IMR-90 (cell line): ENCODE results near the gene ADPRM. TPM values are rescaled to one million over a fixed set of nuclear protein-coding genes. Genes with fewer than 3 reads are reported as not detected.

Experiments used
- ATAC-seq: fragments of 200-7000 bp; cut with Tn5 transposase; 2 replicates; pipeline ENCODE4 v1.9.1; 2020; ENCODE audit warnings: low read depth, mild to moderate bottlenecking, moderate library complexity
- BruUV-seq: library from RNA; stranded (reverse); fragments of 400-500 nt; replicated peaks from 2 replicates; lab custom pipeline; 2021; lab: Mats Ljungman, UMichigan
- CTCF ChIA-PET: fragments of 300-600 bp; formaldehyde crosslinking; extraction: SDS; loops from one replicate; lab custom pipeline; 2021; ENCODE audit warnings: antibody characterized with exemption; lab: Yijun Ruan, JAX
- POLR2A ChIA-PET: fragments of 300-600 bp; sonication (Branson Sonifier 250); formaldehyde crosslinking; loops from one replicate; lab custom pipeline; 2022; ENCODE audit warnings: antibody characterized with exemption; ENCODE audit not compliant: unreplicated experiment; lab: Charles Lee
- DNase-seq: peaks from one replicate; pipeline ENCODE4 v3.0.0; 2013
- H2AFZ ChIP-seq: replicated peaks from 2 replicates; pipeline ENCODE3; 2013; ENCODE audit warnings: low read length, mild to moderate bottlenecking; ENCODE audit not compliant: poor library complexity
- H2AK5ac ChIP-seq: 2 replicates; pipeline ENCODE4 v1.6.1; 2013; ENCODE audit warnings: low read depth, low read length, inconsistent platforms
- H2AK9ac ChIP-seq: replicated peaks from 2 replicates; pipeline ENCODE3; 2013; ENCODE audit warnings: mild to moderate bottlenecking, low read depth, low read length, moderate library complexity; ENCODE audit not compliant: poor library complexity
- H2BK120ac ChIP-seq: 2 replicates; pipeline ENCODE4 v1.6.1; 2013; ENCODE audit warnings: low read depth, low read length, inconsistent platforms
- H2BK15ac ChIP-seq: 3 replicates; pipeline ENCODE4 v1.6.1; 2013; ENCODE audit warnings: low read depth, low read length, inconsistent platforms
- H2BK20ac ChIP-seq: 2 replicates; pipeline ENCODE4 v1.6.1; 2013; ENCODE audit warnings: low read depth, mild to moderate bottlenecking, inconsistent platforms, low read length, moderate library complexity
- H2BK5ac ChIP-seq: 2 replicates; pipeline ENCODE4 v1.6.1; 2013; ENCODE audit warnings: mild to moderate bottlenecking, low read depth, low read length, inconsistent platforms; ENCODE audit not compliant: poor library complexity, severe bottlenecking
- H3K14ac ChIP-seq: replicated peaks from 2 replicates; pipeline ENCODE4 v1.6.1; 2013; ENCODE audit warnings: low read depth, low read length, inconsistent platforms
- H3K18ac ChIP-seq: 2 replicates; pipeline ENCODE4 v1.6.1; 2013; ENCODE audit warnings: low read depth, low read length, control low read depth
- H3K23ac ChIP-seq: 2 replicates; pipeline ENCODE4 v1.6.1; 2013; ENCODE audit warnings: low read depth, low read length, inconsistent platforms
- H3K27ac ChIP-seq: 2 replicates; pipeline ENCODE4 v1.5.1; 2013; ENCODE audit warnings: mild to moderate bottlenecking, control low read depth, low read length; ENCODE audit not compliant: insufficient read depth
- H3K27me3 ChIP-seq: 2 replicates; pipeline ENCODE4 v1.6.1; 2013; ENCODE audit warnings: low read length; ENCODE audit not compliant: control insufficient read depth, insufficient read depth
- H3K36me3 ChIP-seq: 2 replicates; pipeline ENCODE4 v1.6.1; 2013; ENCODE audit warnings: low read length, mixed read lengths; ENCODE audit not compliant: control insufficient read depth, insufficient read depth
- H3K4ac ChIP-seq: 2 replicates; pipeline ENCODE4 v1.6.1; 2013; ENCODE audit warnings: low read depth, low read length, inconsistent platforms
- H3K4me1 ChIP-seq: 2 replicates; pipeline ENCODE4 v1.6.1; 2013; ENCODE audit warnings: low read length, mixed read lengths; ENCODE audit not compliant: control insufficient read depth, insufficient read depth
- H3K4me2 ChIP-seq: 2 replicates; pipeline ENCODE4 v1.6.1; 2013; ENCODE audit warnings: low read depth, mild to moderate bottlenecking, control low read depth, low read length, moderate library complexity
- H3K4me3 ChIP-seq: 2 replicates; pipeline ENCODE4 v1.5.1; 2013; ENCODE audit warnings: low read depth, mild to moderate bottlenecking, control low read depth, low read length, moderate library complexity; ENCODE audit not compliant: insufficient read depth
- H3K56ac ChIP-seq: 2 replicates; pipeline ENCODE4 v1.6.1; 2013; ENCODE audit warnings: low read length, inconsistent platforms; ENCODE audit not compliant: insufficient read depth; ENCODE audit errors: extremely low read depth
- H3K79me1 ChIP-seq, 2 experiments: 2 replicates each; pipeline ENCODE4 v1.6.1; 2013; ENCODE audit warnings: low read length in 2 of 2, inconsistent platforms in 1 of 2, low read depth in 1 of 2
- H3K9ac ChIP-seq: 2 replicates; pipeline ENCODE4 v1.6.1; 2013; ENCODE audit warnings: low read depth, low read length, control low read depth
- H3K9me1 ChIP-seq: 2 replicates; pipeline ENCODE4 v1.6.1; 2013; ENCODE audit warnings: low read length, inconsistent platforms; ENCODE audit not compliant: insufficient read depth
- H3K9me3 ChIP-seq: 2 replicates; pipeline ENCODE4 v1.6.1; 2013; ENCODE audit warnings: low read length; ENCODE audit not compliant: control insufficient read depth, insufficient read depth
- H4K20me1 ChIP-seq: 2 replicates; pipeline ENCODE4 v1.6.1; 2013; ENCODE audit warnings: low read length, inconsistent platforms; ENCODE audit not compliant: insufficient read depth
- H4K5ac ChIP-seq: 2 replicates; pipeline ENCODE4 v1.6.1; 2013; ENCODE audit warnings: mild to moderate bottlenecking, low read depth, low read length, control low read depth
- H4K8ac ChIP-seq, 2 experiments: 2 replicates each; pipeline ENCODE4 v1.6.1; 2013; ENCODE audit warnings: low read depth in 2 of 2, low read length in 2 of 2, control low read depth in 1 of 2, inconsistent platforms in 1 of 2
- H4K91ac ChIP-seq: 2 replicates; pipeline ENCODE4 v1.6.1; 2013; ENCODE audit warnings: low read depth, low read length, inconsistent platforms; ENCODE audit not compliant: insufficient read depth
- CEBPB ChIP-seq: IDR thresholded peaks from 2 replicates; pipeline ENCODE4 v1.6.1; 2012; ENCODE audit warnings: low read depth, low read length, improper control_type of control experiment
- FOS ChIP-seq: fragments of 150-350 bp; IDR thresholded peaks from 2 replicates; pipeline ENCODE4 v1.6.1; 2016; ENCODE audit warnings: low read depth, low read length
- MAFK ChIP-seq: IDR thresholded peaks from 2 replicates; pipeline ENCODE4 v1.6.1; 2012; ENCODE audit warnings: low read depth, low read length, improper control_type of control experiment
- MXI1 ChIP-seq: IDR thresholded peaks from 2 replicates; pipeline ENCODE4 v1.6.1; 2012; ENCODE audit warnings: low read depth, mild to moderate bottlenecking, low read length, moderate library complexity, borderline replicate concordance
- POLR2A ChIP-seq: IDR thresholded peaks from 2 replicates; pipeline ENCODE4 v1.6.1; 2012; ENCODE audit warnings: mild to moderate bottlenecking, low read depth, low read length
- RAD21 ChIP-seq: IDR thresholded peaks from 2 replicates; pipeline ENCODE4 v1.6.1; 2012; ENCODE audit warnings: low read length, improper control_type of control experiment
- RCOR1 ChIP-seq: IDR thresholded peaks from 2 replicates; pipeline ENCODE4 v1.6.1; 2012; ENCODE audit warnings: mild to moderate bottlenecking, low read length, improper control_type of control experiment; ENCODE audit not compliant: insufficient replicate concordance
- RFX5 ChIP-seq: IDR thresholded peaks from 2 replicates; pipeline ENCODE4 v1.8.0; 2012; ENCODE audit warnings: low read depth, mild to moderate bottlenecking, low read length, moderate library complexity
- SMC3 ChIP-seq: fragments of 150-350 bp; IDR thresholded peaks from 2 replicates; pipeline ENCODE4 v1.6.1; 2016; ENCODE audit warnings: low read depth, mild to moderate bottlenecking, antibody characterized with exemption, low read length, moderate library complexity
- WGBS, 2 experiments: methylation state at CpG; one replicate each; pipeline versions ENCODE4 v1.1.5 to v1.1.7; 2013; ENCODE audit warnings: missing lambda C conversion rate in 2 of 2; ENCODE audit not compliant: insufficient read length in 1 of 2; ENCODE audit errors: extremely low coverage in 2 of 2; 5-methylcytosine and 5-hydroxymethylcytosine counted together
- dilution Hi-C: fragments of 300-500 bp; cut with HindIII; formaldehyde crosslinking; loops from one replicate; pipeline ENCODE4 v1.14.3; 2018; ENCODE audit warnings: low sequenced_read_pairs; ENCODE audit not compliant: unreplicated experiment
- in situ Hi-C: fragments of 300-500 bp; cut with MboI; formaldehyde crosslinking; loops from 3 replicates; pipeline ENCODE4 v1.14.3; 2019; ENCODE audit warnings: low sequenced_read_pairs, inconsistent platforms, mixed read lengths
- intact Hi-C: fragments of 100-400 bp; cut with micrococcal nuclease; formaldehyde crosslinking; loops from 2 replicates; pipeline ENCODE4 v1.10.0; 2022
- polyA plus RNA-seq, 3 experiments: library from polyadenylated mRNA; depleted of rRNA; stranded (reverse); fragments of >200 nt; gene quantifications; 2 replicates each; pipeline ENCODE4 v1.2.3, GENCODE V29; 2012; ENCODE audit warnings: low replicate concordance in 1 of 3
- total RNA-seq: library from RNA; depleted of rRNA; stranded (reverse); fragments of >200 nt; gene quantifications from 2 replicates; pipeline ENCODE4 v1.2.3, GENCODE V29; 2012
- TF ChIP-seq, protein P1 (sequence below): fragments of 150-350 bp; IDR thresholded peaks from 2 replicates; pipeline ENCODE4 v1.6.1; 2017; ENCODE audit warnings: mild to moderate bottlenecking, antibody characterized with exemption, low read length, low read depth
- TF ChIP-seq, protein P2 (sequence below): fragments of 150-350 bp; IDR thresholded peaks from 2 replicates; pipeline ENCODE4 v1.6.1; 2016; ENCODE audit warnings: low read depth, mild to moderate bottlenecking, low read length, moderate library complexity, borderline replicate concordance
- TF ChIP-seq, protein P3 (sequence below): conservative IDR thresholded peaks from 2 replicates; pipeline ENCODE4 v1.5.1; 2012; ENCODE audit warnings: mild to moderate bottlenecking, low read depth, low read length, improper control_type of control experiment

The ADPRM gene
- total and polyA plus RNA-seq, 2 of the 4 experiments (the other 2 are of a cell fraction): 7.4 to 12.2 TPM

DNA sequence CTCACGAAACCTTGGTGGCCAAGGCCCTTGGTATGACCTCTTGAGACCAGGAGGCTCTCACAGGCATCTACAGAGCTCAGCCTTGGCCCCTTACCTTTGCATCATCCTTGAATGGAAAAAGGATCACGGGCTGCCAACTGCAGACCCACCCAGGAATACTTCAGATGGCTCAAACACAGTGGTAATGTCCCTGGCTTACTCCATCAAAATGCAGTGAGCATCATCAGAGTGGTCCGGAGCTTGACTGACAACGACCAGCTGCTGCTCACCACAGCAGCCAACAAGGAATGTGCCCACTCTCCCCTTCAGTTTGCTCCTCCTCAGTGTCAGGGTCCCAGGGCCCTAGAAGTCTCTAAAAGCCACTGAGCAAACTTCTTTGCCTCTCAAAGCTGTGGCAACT is 22.7 kb upstream of the ADPRM start:
- H3K4me2 ChIP-seq: no peak overlapping the region
- no peak overlapping the region for H2AFZ ChIP-seq
- H3K56ac ChIP-seq: no peak overlapping the region
- no peak overlapping the region for H4K5ac ChIP-seq
- no peak for DNase-seq
- intact Hi-C loops (no loop called here), in situ Hi-C loops (loop anchor here (25.0 kb wide), 1 partner anchor 1313 kb away; the partner anchor contains the start of gene ZNF18), dilution Hi-C loops (no loop called here)
- H2AK5ac ChIP-seq: no peak overlapping the region
- no peak overlapping the region for H3K9ac ChIP-seq
- WGBS, 2 experiments: 90% methylated on average over 2 of the region's 4 CpGs; no CpG with 5 or more reads in 1 of the 2 experiments
- H4K8ac ChIP-seq: no peak overlapping the region
- no peaks in the 10 kb centered on the region for H3K9me3 ChIP-seq
- no peaks in the 10 kb centered on the region for H3K27me3 ChIP-seq
- 0 out of 4 replicates have a peak, but pooled peaks cover 0 to 4% of the 10 kb centered on the region in 2 experiments for H3K79me1 ChIP-seq
- no peak overlapping the region for H3K4me3 ChIP-seq
- H3K23ac ChIP-seq: no peak overlapping the region
- peaks cover 21% of the 10 kb centered on the region for H3K36me3 ChIP-seq
- H2BK20ac ChIP-seq: no peak overlapping the region
- H2BK120ac ChIP-seq: no peak overlapping the region
- ATAC-seq: no peak
- ChIA-PET CTCF (interaction anchor here (1.7 kb wide), 1 partner anchor 9 kb away, joined by 3 read pairs; no protein-coding TSS in a partner anchor), POLR2A (no interaction called here)
- no peak overlapping the region for H3K4ac ChIP-seq
- H3K9me1 ChIP-seq: peaks cover 9% of the 10 kb centered on the region
- BruUV-seq: no TSS peak
- no peaks in the 10 kb centered on the region for H4K20me1 ChIP-seq
- H2BK15ac ChIP-seq: no peak overlapping the region
- no peak overlapping the region for H3K18ac ChIP-seq
- H4K91ac ChIP-seq: no peak overlapping the region
- no peak for TF ChIP-seq POLR2A
- TF ChIP-seq CEBPB: no peak
- TF ChIP-seq, protein P1, sequence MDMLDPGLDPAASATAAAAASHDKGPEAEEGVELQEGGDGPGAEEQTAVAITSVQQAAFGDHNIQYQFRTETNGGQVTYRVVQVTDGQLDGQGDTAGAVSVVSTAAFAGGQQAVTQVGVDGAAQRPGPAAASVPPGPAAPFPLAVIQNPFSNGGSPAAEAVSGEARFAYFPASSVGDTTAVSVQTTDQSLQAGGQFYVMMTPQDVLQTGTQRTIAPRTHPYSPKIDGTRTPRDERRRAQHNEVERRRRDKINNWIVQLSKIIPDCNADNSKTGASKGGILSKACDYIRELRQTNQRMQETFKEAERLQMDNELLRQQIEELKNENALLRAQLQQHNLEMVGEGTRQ: no peak
- no peak for TF ChIP-seq MAFK
- no peak for TF ChIP-seq RCOR1
- no peak for TF ChIP-seq MXI1
- no peak for TF ChIP-seq RFX5
- TF ChIP-seq SMC3: no peak
- TF ChIP-seq, protein P2, sequence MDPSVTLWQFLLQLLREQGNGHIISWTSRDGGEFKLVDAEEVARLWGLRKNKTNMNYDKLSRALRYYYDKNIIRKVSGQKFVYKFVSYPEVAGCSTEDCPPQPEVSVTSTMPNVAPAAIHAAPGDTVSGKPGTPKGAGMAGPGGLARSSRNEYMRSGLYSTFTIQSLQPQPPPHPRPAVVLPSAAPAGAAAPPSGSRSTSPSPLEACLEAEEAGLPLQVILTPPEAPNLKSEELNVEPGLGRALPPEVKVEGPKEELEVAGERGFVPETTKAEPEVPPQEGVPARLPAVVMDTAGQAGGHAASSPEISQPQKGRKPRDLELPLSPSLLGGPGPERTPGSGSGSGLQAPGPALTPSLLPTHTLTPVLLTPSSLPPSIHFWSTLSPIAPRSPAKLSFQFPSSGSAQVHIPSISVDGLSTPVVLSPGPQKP: no peak
- no peak for TF ChIP-seq RAD21
- TF ChIP-seq FOS: no peak
- TF ChIP-seq, protein P3, sequence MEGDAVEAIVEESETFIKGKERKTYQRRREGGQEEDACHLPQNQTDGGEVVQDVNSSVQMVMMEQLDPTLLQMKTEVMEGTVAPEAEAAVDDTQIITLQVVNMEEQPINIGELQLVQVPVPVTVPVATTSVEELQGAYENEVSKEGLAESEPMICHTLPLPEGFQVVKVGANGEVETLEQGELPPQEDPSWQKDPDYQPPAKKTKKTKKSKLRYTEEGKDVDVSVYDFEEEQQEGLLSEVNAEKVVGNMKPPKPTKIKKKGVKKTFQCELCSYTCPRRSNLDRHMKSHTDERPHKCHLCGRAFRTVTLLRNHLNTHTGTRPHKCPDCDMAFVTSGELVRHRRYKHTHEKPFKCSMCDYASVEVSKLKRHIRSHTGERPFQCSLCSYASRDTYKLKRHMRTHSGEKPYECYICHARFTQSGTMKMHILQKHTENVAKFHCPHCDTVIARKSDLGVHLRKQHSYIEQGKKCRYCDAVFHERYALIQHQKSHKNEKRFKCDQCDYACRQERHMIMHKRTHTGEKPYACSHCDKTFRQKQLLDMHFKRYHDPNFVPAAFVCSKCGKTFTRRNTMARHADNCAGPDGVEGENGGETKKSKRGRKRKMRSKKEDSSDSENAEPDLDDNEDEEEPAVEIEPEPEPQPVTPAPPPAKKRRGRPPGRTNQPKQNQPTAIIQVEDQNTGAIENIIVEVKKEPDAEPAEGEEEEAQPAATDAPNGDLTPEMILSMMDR: no peak
- H3K14ac ChIP-seq: no peak overlapping the region
- H3K4me1 ChIP-seq: no peaks in the 10 kb centered on the region
- no peak overlapping the region for H3K27ac ChIP-seq
- no peak overlapping the region for H2AK9ac ChIP-seq
- no peak overlapping the region for H2BK5ac ChIP-seq
